T-helper 1 cell treated with Interleukin-12 subunit alpha and Interleukin-12 subunit beta and Interleukin-4 antibody, amounts not matched to agents 30 μg/mL and 1 μg/mL, for 36 hours (primary cell): ENCODE results near the gene RRP8.
A peak's percentile ranks its signal among the peaks of the same experiment; 100 is the strongest.

Source experiments
- H3K27ac Mint-ChIP-seq: one replicate; pipeline ENCODE4 v1.8.0; 2021; ENCODE audit warnings: mild to moderate bottlenecking, mixed read lengths
- H3K27me3 Mint-ChIP-seq: one replicate; pipeline ENCODE4 v1.8.0; 2021; ENCODE audit warnings: low read depth, mixed read lengths
- H3K36me3 Mint-ChIP-seq: one replicate; pipeline ENCODE4 v1.8.0; 2021; ENCODE audit warnings: low read depth, mixed read lengths
- H3K4me1 Mint-ChIP-seq: one replicate; pipeline ENCODE4 v1.8.0; 2021; ENCODE audit warnings: low read depth, mixed read lengths
- H3K4me3 Mint-ChIP-seq: one replicate; pipeline ENCODE4 v1.8.0; 2021; ENCODE audit warnings: mild to moderate bottlenecking, moderate library complexity, mixed read lengths
- H3K9me3 Mint-ChIP-seq: one replicate; pipeline ENCODE4 v1.8.0; 2021; ENCODE audit warnings: mixed read lengths

The RRP8 gene

DNA sequence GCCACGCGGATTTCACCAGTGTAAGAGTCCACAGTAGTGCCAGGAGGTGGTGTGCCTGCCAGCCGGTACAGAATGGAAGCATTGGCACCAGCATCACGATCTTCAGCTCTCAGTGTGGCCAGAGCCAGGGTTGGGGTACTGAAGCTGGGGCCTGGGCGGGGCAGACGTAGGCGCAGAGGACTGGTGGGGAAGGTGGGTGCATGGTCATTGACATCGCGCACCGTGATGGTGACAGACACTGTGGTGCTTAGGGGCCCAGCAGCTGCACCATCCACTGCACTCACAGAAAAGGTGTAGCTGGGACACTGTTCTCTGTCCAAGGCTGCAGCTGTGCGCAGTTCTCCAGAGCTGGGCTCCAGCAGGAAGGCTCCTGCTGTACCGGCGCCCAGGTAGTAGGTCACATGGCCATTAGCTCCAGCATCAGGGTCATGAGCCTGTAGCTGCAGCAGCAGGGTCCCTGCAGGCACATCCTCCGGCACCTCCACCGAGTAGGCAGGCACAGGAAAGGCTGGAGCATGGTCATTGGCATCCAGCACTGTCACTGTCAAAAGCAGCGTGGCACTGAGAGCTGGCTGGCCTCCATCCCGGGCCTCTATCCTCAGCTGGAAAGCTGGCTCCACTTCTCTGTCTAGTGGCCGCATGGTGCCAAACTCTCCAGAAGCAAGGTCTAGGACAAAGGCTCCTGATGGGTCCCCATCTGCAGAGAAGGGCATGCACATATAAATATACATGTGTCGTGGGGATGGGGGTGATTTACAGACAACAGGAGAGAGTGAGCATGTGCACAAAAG, 23.8 kb upstream of the RRP8 start:
- peak overlapping the region; percentile 56 for H3K27ac Mint-ChIP-seq
- H3K4me3 Mint-ChIP-seq: peak overlapping the region; percentile 48
- no peaks in the 10 kb centered on the region for H3K36me3 Mint-ChIP-seq
- peaks cover 10% of the 10 kb centered on the region for H3K4me1 Mint-ChIP-seq
- H3K27me3 Mint-ChIP-seq: no peaks in the 10 kb centered on the region
- H3K9me3 Mint-ChIP-seq: no peaks in the 10 kb centered on the region

DNA sequence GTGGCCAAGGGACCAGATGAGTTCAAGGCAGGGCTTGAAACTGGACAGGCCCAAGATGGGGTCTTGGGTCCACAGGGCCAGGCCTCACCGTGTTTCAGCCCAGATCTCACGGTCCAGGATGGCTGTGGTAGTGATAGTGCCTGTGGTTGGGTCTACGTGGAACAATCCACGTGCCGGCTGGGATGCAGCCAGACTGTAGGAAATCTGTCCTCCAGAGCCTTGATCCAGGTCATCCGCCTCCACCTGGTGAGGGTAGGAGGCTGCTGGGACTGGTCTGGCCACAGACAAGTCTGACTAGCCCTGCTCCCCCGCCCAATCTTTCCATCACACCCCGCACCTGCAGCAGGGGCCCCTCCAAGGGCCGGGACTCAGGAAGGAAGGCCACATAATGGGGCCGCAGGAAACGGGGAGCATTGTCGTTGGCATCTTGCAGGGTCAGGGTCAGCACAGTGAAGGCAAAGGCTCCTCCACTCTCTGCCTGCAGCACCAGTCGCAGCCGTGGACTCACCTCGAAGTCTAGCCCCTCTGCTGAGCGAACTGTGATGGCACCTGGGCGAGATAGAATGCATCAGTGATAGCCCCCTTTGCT, 22.5 kb upstream of the RRP8 start:
- peaks cover 10% of the 10 kb centered on the region for H3K4me1 Mint-ChIP-seq
- no peak overlapping the region for H3K27ac Mint-ChIP-seq
- no peaks in the 10 kb centered on the region for H3K27me3 Mint-ChIP-seq
- no peak overlapping the region for H3K4me3 Mint-ChIP-seq
- no peaks in the 10 kb centered on the region for H3K36me3 Mint-ChIP-seq
- H3K9me3 Mint-ChIP-seq: no peaks in the 10 kb centered on the region

DNA sequence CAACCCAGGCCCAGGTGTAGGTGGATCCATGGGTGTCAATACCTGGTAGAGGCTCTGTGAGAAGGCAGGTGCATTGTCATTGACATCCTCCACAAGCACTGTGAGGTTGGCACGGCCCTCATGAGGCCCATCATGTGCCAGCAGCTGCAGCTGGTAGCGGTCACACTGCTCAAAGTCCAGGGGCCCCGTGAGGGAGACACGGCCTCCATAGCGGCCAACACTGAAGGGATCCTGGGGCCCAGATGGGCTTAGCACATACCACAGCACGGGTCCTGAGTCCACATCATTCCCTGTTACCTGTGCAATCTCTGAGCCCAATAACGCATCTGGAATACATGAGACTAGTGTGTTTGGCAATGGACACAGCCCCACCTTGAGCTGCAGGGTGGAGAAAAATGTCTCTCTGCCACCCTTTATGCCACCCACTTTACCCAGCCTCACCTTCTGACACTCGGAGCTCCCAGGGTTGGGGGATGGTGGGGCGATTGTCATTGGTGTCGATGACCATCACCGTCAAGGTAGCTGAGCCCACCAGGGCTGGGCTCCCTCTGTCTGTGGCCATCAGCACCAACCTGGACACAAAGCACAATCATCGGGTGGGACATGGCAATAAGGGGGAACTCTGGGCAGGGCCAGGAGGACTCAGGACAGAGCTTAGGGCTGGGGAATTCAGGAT, 21.9 kb upstream of the RRP8 start:
- Mint-ChIP-seq H3K27ac (no peak overlapping the region), H3K4me1 (peaks cover 10% of the 10 kb centered on the region), H3K4me3 (no peak overlapping the region), H3K9me3 (no peaks in the 10 kb centered on the region), H3K36me3 (no peaks in the 10 kb centered on the region), H3K27me3 (no peaks in the 10 kb centered on the region)

DNA sequence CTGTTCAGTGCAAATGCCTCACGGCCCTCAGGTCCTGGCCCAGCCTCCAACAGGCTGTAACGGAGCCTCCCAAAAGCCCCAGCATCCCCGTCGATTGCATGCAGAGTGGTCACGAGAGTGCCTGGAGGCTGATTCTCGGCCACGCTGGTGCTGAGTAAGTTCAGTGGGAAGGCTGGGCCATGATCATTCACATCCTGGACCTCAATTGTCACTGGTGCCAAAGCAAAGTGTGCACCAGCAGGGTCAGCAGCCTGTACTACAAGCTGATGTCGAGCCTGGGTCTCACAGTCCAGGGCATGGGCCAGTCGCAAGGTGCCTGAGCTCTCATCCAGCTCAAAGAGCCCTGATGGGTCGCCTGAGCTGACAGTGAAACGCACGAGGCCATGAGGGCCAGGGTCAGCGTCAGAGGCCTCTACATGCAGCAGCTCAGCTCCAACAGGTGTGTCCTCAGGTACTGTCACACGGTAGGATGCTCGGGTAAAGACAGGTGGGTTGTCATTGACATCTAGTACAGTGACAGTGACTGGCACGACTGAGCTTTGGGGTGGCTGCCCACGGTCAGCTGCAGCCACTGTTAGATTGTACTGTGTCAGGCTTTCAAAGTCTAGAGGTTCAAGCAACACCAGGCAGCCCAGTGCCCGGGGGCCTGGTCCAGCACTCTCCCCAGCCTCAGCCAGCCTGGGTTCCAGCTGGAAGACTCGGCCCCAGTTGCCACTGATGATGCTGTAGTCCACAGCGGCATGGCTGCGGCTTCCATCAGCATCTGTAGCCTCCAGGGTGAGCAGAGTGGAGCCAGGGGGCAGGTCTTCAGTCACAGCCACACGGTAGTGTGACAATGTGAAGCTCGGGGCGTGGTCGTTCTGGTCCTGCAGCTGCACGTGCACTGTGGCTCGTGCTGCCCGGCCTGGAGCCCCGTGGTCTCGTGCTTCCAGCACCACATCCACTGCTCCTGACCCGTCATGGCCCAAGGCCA, 20.3 kb upstream of the RRP8 start:
- no peaks in the 10 kb centered on the region for H3K27me3 Mint-ChIP-seq
- H3K4me1 Mint-ChIP-seq: peaks cover 10% of the 10 kb centered on the region
- no peaks in the 10 kb centered on the region for H3K36me3 Mint-ChIP-seq
- H3K9me3 Mint-ChIP-seq: no peaks in the 10 kb centered on the region
- no peak overlapping the region for H3K27ac Mint-ChIP-seq
- H3K4me3 Mint-ChIP-seq: no peak overlapping the region

DNA sequence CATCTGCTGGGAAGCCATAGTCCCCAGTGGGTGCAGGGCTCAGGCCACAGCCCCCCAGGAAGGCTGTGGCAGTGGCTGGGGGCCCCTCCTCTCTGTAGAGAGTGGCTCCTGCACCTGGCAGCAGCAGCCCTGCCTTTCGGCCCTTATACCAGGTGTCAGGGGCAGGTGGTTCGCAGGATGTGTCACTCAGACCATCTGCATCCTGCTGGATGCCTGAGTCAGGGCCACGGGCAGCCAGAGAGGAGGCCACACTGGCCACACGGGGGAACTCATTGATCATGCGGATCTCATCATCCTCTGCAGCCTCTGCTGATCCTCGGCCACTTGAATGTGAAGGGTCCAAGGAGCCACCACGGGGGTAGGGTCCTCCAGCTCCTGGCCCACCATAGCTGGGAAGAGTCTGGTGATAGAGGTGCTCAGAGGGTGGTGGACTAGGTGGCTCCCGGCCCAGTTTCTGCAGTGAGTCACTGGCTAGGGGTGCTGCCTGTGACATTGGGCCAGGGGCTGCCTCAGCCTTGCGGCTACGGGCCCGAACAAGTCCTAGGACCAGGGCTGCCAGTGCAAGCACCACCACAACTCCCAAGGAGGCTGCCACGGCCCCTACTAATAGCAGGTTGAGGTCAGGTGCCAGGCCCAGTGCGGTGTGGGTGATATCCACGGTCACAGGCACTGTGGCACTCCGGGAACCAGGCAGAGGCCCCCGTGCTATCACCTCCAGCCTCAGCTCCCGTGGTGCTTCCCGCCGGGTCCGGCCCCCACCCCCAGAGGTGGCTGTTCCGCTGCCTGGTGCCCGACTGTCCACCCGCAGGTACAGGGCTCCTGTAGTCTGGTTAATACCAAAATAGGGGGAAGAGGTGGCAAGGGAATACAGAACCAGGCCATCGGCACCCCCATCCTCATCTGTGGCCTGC, 19.1 kb upstream of the RRP8 start:
- Mint-ChIP-seq H3K27me3 (no peaks in the 10 kb centered on the region), H3K4me3 (no peak overlapping the region), H3K9me3 (no peaks in the 10 kb centered on the region), H3K4me1 (peaks cover 3% of the 10 kb centered on the region), H3K27ac (no peak overlapping the region), H3K36me3 (no peaks in the 10 kb centered on the region)

DNA sequence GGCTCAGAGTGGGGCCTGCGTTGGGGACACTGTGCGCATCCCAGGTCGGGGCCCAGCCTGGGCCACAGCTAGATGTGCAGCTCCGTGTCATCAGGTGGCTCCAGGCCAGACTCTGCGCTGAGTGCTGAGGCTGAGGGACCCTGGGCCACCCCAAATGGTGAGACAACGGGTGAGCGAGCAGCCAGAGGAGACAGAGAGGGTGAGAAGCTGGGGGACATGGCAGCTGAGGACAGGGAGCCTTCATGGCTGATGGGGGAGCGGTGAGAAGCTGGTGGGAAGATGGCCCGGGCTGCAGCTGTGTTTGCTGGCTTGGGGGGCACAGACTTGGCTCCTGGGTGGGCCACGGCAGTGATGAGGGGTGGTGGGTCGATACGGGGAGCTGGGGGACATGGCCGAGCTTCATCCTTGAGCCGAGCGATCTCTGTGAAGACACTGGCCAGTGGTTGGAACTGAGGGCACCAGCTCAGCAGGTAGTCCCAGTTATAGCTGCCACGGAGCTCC, 18.3 kb upstream of the RRP8 start:
- H3K4me3 Mint-ChIP-seq: no peak overlapping the region
- no peaks in the 10 kb centered on the region for H3K36me3 Mint-ChIP-seq
- no peaks in the 10 kb centered on the region for H3K27me3 Mint-ChIP-seq
- no peaks in the 10 kb centered on the region for H3K9me3 Mint-ChIP-seq
- H3K27ac Mint-ChIP-seq: no peak overlapping the region
- H3K4me1 Mint-ChIP-seq: no peaks in the 10 kb centered on the region

DNA sequence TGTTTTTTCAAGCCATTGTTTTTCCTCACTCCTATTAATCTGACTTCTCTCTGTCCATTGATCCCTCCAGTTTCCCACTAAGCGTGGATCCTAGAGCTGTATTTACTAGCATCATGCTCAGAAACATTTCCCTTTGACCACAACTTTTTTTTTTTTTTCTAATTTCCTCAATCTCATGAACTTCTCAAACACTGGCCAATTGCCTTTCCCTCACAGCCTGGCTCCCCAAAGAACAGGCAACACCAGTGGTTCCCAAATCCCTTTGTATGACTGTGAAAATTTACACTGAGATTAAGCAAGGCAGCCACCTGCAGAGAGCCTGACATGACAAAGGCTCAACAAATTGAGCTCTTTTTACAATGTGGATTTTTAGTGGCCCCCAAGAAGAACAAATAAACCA, 17.2 kb upstream of the RRP8 start:
- Mint-ChIP-seq H3K4me1 (peaks cover 6% of the 10 kb centered on the region), H3K27ac (no peak overlapping the region), H3K27me3 (no peaks in the 10 kb centered on the region), H3K36me3 (peaks cover 8% of the 10 kb centered on the region), H3K4me3 (no peak overlapping the region), H3K9me3 (no peaks in the 10 kb centered on the region)

DNA sequence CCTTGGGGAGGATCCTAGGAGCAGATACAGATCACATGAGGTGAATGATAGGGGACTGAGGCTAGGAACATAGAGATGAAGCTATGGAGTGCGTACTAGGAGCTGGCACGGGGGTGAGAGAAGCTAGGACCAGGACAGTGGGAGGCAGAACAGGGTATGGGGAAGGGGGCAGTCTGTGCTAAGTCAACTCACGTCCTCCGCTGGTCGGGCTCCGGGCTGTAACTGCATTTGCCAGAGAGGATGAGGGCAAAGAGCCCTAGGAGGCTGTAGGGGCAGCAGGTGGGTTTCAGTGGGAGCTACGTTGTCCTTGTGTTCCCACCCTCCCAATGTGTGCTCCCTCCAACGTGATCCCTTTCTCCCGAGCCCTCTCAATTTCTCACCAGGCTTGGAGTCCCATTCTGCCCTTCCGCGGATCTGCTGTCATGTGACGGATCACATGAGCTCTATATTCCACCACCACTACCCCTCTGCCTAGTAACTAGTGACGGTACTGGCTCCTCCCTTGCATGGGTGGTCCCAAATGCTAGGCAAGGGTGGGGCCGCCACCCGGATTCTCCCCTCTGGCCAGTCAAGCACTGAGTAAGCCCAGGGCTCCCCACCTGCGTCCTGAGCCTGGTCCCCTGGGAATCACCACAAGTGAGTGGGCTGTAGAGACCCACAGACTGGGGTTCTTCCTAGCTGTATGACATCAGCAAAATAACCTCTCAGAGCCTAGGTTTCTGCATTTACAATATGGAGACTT, 15.8 kb upstream of the RRP8 start, which contains the start of gene TPP1:
TPP1 (minus strand) TSS at position 419 of the 742 bp plus-strand sequence; CDS start at position 397, 22 bp downstream.
- peaks cover 16% of the 10 kb centered on the region for H3K36me3 Mint-ChIP-seq
- H3K27ac Mint-ChIP-seq: no peak within 1 kb of the TSS
- H3K4me1 Mint-ChIP-seq: peaks cover 6% of the 10 kb centered on the region
- no peaks in the 10 kb centered on the region for H3K27me3 Mint-ChIP-seq
- no peak within 1 kb of the TSS for H3K4me3 Mint-ChIP-seq
- H3K9me3 Mint-ChIP-seq: no peaks in the 10 kb centered on the region

DNA sequence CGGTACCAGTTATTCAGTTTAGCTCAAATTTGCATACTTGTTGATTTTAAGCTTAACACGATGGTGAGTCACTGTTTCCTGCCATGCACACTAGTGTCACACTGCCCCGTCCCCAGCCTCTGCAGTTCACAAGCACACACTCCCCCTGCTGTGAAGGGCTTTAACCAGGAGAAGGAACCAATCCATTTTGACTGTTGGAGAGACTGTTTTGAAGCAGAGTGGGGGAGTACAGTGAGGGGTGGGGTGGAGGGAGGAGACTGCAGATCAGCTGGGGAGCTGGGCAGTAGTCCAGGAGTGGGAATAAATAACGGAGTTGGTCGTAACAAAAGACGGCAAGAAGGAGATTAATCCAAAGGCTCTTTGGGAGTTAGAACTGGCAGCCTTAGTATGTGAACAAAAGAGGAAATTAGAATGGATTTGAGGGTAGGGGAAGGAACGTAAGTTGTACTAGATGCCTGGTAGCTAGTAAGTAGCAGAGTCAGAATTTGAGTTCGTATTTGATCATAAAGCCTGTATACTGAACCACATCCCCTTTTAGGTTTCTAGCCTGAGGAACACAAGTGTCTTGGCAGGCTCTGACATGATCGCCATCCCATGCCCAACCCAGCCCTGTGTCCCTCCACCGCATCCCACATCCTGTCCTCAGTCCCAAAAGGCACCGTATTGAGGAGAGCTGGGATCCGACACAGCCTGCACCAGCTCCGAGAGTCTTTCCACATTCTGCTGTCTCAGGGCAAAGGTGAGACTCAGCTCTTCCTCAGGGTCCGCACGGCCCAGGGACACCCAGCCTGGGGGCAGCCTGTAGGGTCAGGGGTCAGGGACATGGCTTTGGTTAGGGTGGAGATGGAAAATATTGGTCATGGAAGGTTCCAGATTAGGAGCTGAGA, 14.9 kb upstream of the RRP8 start:
- peaks cover 6% of the 10 kb centered on the region for H3K4me1 Mint-ChIP-seq
- no peak overlapping the region for H3K27ac Mint-ChIP-seq
- H3K36me3 Mint-ChIP-seq: peaks cover 16% of the 10 kb centered on the region
- H3K4me3 Mint-ChIP-seq: no peak overlapping the region
- no peaks in the 10 kb centered on the region for H3K27me3 Mint-ChIP-seq
- H3K9me3 Mint-ChIP-seq: no peaks in the 10 kb centered on the region

DNA sequence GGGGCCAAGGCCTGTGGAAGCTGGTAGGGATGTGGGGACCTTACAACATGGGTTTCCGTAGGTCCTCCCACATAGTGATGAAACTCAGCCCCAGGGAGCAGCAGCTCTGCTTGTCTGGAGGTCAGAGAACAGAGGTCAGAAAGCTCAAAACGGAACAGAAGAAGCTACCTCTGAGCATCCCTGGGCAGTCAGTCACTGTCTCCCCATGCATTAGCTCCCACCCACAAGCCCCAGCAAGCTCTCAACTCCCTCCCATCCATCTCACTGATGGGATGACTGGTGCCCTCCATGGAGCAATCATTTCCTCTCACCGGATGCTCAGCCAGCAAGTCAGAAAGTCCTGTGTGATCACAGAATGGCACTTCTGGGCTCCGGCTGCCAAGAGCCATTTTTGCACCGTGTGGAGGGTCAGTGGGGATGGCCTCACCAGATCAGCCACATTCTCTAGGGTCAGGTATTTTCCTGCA, 13.9 kb upstream of the RRP8 start:
- Mint-ChIP-seq H3K9me3 (no peaks in the 10 kb centered on the region), H3K4me3 (peak overlapping the region; percentile 22), H3K27ac (no peak overlapping the region), H3K27me3 (no peaks in the 10 kb centered on the region), H3K4me1 (peaks cover 6% of the 10 kb centered on the region), H3K36me3 (peaks cover 16% of the 10 kb centered on the region)

DNA sequence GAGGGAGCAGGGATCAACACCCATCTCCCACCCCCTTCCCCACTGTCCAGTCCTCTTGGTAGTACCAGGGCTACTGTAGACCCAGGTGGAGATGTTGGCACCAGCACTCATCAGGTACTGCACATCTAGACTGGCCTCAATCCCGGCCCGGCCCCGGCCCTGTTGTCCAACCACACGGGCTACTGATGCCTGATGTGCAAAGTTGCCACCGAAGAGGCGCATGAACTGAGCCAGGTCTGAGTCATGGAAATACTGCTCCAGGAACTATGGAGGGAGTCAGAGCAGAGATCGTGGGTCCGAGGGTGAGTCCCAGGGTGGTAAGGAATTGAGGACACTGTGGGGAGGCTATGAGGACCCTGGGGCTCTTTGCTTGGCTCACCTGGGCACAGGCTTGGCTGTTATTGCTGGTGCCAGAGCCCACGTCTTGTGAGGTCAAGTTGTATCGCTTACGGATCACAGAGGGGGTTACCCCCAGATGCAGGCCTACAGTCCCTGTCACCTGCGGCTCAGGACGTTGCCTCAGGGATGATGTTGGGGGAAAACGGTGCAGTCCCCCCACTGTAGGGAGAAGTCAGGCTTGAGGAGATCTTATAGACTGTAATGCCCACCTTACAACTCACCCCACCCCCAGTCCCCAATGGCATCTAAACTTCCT, 13.3 kb upstream of the RRP8 start:
- peak overlapping the region; percentile 20 for H3K4me3 Mint-ChIP-seq
- H3K36me3 Mint-ChIP-seq: peaks cover 16% of the 10 kb centered on the region
- no peaks in the 10 kb centered on the region for H3K9me3 Mint-ChIP-seq
- H3K4me1 Mint-ChIP-seq: peaks cover 6% of the 10 kb centered on the region
- H3K27ac Mint-ChIP-seq: peak overlapping the region; percentile 14
- no peaks in the 10 kb centered on the region for H3K27me3 Mint-ChIP-seq
